ENCODE results near the gene MARCHF4.

- TF ChIP-seq, protein P1, sequence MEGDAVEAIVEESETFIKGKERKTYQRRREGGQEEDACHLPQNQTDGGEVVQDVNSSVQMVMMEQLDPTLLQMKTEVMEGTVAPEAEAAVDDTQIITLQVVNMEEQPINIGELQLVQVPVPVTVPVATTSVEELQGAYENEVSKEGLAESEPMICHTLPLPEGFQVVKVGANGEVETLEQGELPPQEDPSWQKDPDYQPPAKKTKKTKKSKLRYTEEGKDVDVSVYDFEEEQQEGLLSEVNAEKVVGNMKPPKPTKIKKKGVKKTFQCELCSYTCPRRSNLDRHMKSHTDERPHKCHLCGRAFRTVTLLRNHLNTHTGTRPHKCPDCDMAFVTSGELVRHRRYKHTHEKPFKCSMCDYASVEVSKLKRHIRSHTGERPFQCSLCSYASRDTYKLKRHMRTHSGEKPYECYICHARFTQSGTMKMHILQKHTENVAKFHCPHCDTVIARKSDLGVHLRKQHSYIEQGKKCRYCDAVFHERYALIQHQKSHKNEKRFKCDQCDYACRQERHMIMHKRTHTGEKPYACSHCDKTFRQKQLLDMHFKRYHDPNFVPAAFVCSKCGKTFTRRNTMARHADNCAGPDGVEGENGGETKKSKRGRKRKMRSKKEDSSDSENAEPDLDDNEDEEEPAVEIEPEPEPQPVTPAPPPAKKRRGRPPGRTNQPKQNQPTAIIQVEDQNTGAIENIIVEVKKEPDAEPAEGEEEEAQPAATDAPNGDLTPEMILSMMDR (IDR thresholded peaks at IDR 0.05), result no peak
- no peak for TF ChIP-seq POLR2AphosphoS5 (IDR thresholded peaks at IDR 0.05)
- no peak for TF ChIP-seq POLR2A (IDR thresholded peaks at IDR 0.05)
- no peak for TF ChIP-seq EP300 (IDR thresholded peaks at IDR 0.05; ENCODE audit: low read depth)
Measured at GRCh38 chr2:216354306-216354705, 18.0 kb downstream of the MARCHF4 start.
